ENCODE data around the gene KLHDC4.

The KLHDC4 gene

GRCh38 chr16:87806641-87807546 is 41.1 kb upstream of the KLHDC4 start:
- peak overlapping the region; percentile 4 for H3K4me3 ChIP-seq (ENCODE audit: low read depth, low read length)
- DNase-seq (ENCODE audit: low read depth) = peak; percentile 61
- TF ChIP-seq, protein P1, sequence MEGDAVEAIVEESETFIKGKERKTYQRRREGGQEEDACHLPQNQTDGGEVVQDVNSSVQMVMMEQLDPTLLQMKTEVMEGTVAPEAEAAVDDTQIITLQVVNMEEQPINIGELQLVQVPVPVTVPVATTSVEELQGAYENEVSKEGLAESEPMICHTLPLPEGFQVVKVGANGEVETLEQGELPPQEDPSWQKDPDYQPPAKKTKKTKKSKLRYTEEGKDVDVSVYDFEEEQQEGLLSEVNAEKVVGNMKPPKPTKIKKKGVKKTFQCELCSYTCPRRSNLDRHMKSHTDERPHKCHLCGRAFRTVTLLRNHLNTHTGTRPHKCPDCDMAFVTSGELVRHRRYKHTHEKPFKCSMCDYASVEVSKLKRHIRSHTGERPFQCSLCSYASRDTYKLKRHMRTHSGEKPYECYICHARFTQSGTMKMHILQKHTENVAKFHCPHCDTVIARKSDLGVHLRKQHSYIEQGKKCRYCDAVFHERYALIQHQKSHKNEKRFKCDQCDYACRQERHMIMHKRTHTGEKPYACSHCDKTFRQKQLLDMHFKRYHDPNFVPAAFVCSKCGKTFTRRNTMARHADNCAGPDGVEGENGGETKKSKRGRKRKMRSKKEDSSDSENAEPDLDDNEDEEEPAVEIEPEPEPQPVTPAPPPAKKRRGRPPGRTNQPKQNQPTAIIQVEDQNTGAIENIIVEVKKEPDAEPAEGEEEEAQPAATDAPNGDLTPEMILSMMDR (IDR thresholded peaks at IDR 0.05; ENCODE audit: insufficient read depth, low read depth, low read length, missing control alignments) = no peak

- TF ChIP-seq, protein P1 (IDR thresholded peaks at IDR 0.05; ENCODE audit: insufficient read depth, low read depth, low read length, missing control alignments) = no peak
- H3K4me3 ChIP-seq (ENCODE audit: low read depth, low read length) = no peak overlapping the region; the same call in 1 of the 2 replicates
- no peak for DNase-seq (ENCODE audit: low read depth)
Observed at GRCh38 chr16:87806261-87806640, 40.5 kb upstream of the KLHDC4 start.

DNA sequence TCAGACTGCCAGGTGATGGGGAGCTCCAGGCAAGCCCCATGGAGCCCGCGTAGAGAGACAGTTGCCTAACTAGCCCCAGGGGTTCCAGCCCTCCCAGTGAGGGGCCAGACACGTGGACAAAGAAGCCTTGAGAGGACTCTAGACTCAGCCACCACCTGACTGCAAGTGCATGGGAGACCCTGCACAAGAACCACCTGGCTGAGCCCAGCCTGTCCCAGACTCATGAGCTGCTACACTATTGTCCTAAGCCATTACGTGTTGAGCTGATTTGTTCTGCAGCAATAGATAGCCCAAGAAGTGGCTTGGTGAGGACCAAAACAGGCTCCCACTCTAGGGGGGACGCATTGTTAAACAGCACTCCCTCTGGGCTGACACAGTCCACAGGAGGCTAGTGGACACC is 37.6 kb upstream of the KLHDC4 start:
- TF ChIP-seq, protein P1 (IDR thresholded peaks at IDR 0.05; ENCODE audit: insufficient read depth, low read depth, low read length, missing control alignments) = no peak
- DNase-seq (ENCODE audit: low read depth) = no peak
- H3K4me3 ChIP-seq (ENCODE audit: low read depth, low read length) = no peak overlapping the region

- peak; percentile 72 for DNase-seq (ENCODE audit: low read depth)
- TF ChIP-seq, protein P1 (IDR thresholded peaks at IDR 0.05; ENCODE audit: insufficient read depth, low read depth, low read length, missing control alignments) = no peak
- no peak overlapping the region for H3K4me3 ChIP-seq (ENCODE audit: low read depth, low read length)
Observed at GRCh38 chr16:87802670-87803069, 36.9 kb upstream of the KLHDC4 start.

DNA sequence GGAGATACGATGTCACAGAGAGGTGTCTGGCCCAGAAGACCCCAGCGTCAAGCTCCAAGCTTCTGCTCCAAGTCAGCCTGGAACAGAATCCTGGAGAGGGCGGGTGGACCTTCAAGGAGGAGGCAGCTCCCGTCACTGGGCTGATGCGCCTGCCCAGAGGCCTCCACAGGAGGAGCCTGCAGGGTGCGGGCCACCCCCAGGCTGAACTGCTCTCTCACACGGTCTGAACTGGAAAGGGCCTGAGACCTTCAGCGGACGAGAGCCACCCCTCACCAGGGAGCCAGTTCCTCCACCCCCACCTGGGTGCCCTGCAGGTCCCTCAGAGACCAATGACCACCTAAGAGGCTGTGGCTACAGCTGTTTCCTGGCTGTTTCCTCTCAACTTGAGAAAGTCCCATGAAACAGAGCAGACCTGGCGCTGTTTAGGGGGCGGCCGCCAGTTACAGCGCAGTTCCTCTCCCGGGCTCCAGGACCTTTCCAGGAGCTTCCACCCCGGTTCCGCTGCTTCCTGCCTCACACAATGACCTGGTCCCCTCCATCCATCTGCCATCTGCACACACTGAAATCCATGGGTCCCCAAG is 36.0 kb upstream of the KLHDC4 start:
- no peak overlapping the region for H3K4me3 ChIP-seq (ENCODE audit: low read depth, low read length)
- TF ChIP-seq, protein P1 (IDR thresholded peaks at IDR 0.05; ENCODE audit: insufficient read depth, low read depth, low read length, missing control alignments) = no peak
- no peak for DNase-seq (ENCODE audit: low read depth)

- no peak overlapping the region for H3K4me3 ChIP-seq (ENCODE audit: low read depth, low read length)
- no peak for DNase-seq (ENCODE audit: low read depth)
- TF ChIP-seq, protein P1 (IDR thresholded peaks at IDR 0.05; ENCODE audit: insufficient read depth, low read depth, low read length, missing control alignments) = no peak
Observed at GRCh38 chr16:87800497-87800896, 34.7 kb upstream of the KLHDC4 start.

Measured in GM12865 (cell line).